Osteoblast (primary cell): ENCODE results near the gene FAM83G. TPM values are rescaled to one million over a fixed set of nuclear protein-coding genes. Genes with fewer than 3 reads are reported as not detected.

ENCODE experiments used
- DNase-seq: peaks from one replicate; pipeline ENCODE4 v3.0.0; 2011; ENCODE audit warnings: low spot score, mixed read lengths; ENCODE audit not compliant: insufficient read length; ENCODE audit errors: missing footprints
- H2AFZ ChIP-seq: 2 replicates; pipeline ENCODE4 v1.6.0; 2011; ENCODE audit warnings: mild to moderate bottlenecking, low read length
- H3K27ac ChIP-seq: 2 replicates; pipeline ENCODE4 v1.5.1; 2011; ENCODE audit warnings: mild to moderate bottlenecking, low read depth, low read length, moderate library complexity
- H3K27me3 ChIP-seq: 2 replicates; pipeline ENCODE4 v1.6.0; 2012; ENCODE audit warnings: mild to moderate bottlenecking, control low read depth, inconsistent platforms, low read length, moderate library complexity; ENCODE audit not compliant: insufficient read depth
- H3K36me3 ChIP-seq: 2 replicates; pipeline ENCODE4 v1.5.1; 2011; ENCODE audit warnings: mild to moderate bottlenecking, low read length, control low read depth, moderate library complexity; ENCODE audit not compliant: insufficient read depth
- H3K4me1 ChIP-seq: 2 replicates; pipeline ENCODE4 v1.5.1; 2011; ENCODE audit warnings: mild to moderate bottlenecking, low read length, control low read depth, moderate library complexity; ENCODE audit not compliant: insufficient read depth
- H3K4me2 ChIP-seq: 2 replicates; pipeline ENCODE4 v1.6.0; 2011; ENCODE audit warnings: mild to moderate bottlenecking, low read length; ENCODE audit not compliant: insufficient read depth
- H3K4me3 ChIP-seq: fragments of 200-600 bp; sonication (generic); 3 replicates; pipeline ENCODE4 v1.5.1; 2012; ENCODE audit warnings: mild to moderate bottlenecking, low read length, inconsistent platforms; ENCODE audit not compliant: insufficient read depth
- H3K79me2 ChIP-seq: 2 replicates; pipeline ENCODE4 v1.6.0; 2012; ENCODE audit warnings: mild to moderate bottlenecking, low read length, control low read depth, inconsistent platforms; ENCODE audit not compliant: insufficient read depth
- H3K9me3 ChIP-seq: 2 replicates; pipeline ENCODE4 v1.5.1; 2011; ENCODE audit warnings: low read depth, low read length, control low read depth
- H4K20me1 ChIP-seq: 2 replicates; pipeline ENCODE4 v1.6.0; 2012; ENCODE audit warnings: mild to moderate bottlenecking, low read length, control low read depth; ENCODE audit not compliant: insufficient read depth
- total RNA-seq: library from RNA; depleted of rRNA; stranded (reverse); fragments of >200 nt; gene quantifications from 2 replicates; pipeline ENCODE4 v1.2.3, GENCODE V29; 2012
- TF ChIP-seq, protein P1 (sequence below): IDR thresholded peaks from 2 replicates; pipeline ENCODE4 v1.5.1; 2011; ENCODE audit warnings: mild to moderate bottlenecking, low read depth, low read length, moderate library complexity; ENCODE audit errors: extremely low read depth

The FAM83G gene
- total RNA-seq, 1 donor = 11.6 TPM

DNA sequence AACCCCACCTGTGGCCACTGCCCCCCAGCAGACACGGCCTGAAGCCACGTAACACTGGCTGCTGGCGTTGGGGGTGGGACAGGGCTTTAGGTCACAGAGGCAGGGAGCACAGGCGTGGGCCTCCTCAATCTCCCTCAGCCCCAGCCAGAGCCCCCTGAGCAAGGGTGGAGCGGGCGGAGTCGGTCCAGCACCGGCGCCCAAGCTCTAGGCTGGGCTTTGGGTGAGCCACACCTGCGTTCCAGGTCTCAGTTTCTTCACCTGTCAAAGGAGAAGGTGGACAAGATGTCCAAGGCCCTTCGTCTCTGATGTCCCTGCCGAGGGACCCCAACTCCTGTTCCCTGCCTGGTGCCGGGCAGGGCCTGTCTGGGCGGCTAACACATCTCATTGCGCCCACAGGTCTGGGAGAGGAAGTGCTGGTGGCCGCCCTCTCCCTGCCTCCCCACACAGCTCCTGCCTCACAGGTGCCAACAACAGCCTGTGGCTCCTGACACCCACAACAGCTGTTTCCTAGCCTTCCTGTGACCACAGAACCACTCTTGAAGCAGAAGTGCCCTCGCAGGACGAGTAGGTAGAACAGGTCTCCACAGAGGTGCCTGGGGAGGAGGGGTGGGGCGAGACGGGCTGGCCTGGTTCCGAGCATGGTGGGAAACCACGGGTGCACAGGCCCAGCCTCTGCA, 12.0 kb downstream of the FAM83G start:
- Histone ChIP-seq H4K20me1 (peaks cover 39% of the 10 kb centered on the region), H3K36me3 (peaks cover 24% of the 10 kb centered on the region), H3K27ac (no peak overlapping the region), H3K4me2 (no peak overlapping the region), H2AFZ (no peak overlapping the region), H3K79me2 (peaks cover 86% of the 10 kb centered on the region), H3K27me3 (no peaks in the 10 kb centered on the region), H3K9me3 (no peaks in the 10 kb centered on the region), H3K4me1 (no peaks in the 10 kb centered on the region), H3K4me3 (no peak overlapping the region)
- TF ChIP-seq, protein P1, sequence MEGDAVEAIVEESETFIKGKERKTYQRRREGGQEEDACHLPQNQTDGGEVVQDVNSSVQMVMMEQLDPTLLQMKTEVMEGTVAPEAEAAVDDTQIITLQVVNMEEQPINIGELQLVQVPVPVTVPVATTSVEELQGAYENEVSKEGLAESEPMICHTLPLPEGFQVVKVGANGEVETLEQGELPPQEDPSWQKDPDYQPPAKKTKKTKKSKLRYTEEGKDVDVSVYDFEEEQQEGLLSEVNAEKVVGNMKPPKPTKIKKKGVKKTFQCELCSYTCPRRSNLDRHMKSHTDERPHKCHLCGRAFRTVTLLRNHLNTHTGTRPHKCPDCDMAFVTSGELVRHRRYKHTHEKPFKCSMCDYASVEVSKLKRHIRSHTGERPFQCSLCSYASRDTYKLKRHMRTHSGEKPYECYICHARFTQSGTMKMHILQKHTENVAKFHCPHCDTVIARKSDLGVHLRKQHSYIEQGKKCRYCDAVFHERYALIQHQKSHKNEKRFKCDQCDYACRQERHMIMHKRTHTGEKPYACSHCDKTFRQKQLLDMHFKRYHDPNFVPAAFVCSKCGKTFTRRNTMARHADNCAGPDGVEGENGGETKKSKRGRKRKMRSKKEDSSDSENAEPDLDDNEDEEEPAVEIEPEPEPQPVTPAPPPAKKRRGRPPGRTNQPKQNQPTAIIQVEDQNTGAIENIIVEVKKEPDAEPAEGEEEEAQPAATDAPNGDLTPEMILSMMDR = no peak
- DNase-seq = no peak

DNA sequence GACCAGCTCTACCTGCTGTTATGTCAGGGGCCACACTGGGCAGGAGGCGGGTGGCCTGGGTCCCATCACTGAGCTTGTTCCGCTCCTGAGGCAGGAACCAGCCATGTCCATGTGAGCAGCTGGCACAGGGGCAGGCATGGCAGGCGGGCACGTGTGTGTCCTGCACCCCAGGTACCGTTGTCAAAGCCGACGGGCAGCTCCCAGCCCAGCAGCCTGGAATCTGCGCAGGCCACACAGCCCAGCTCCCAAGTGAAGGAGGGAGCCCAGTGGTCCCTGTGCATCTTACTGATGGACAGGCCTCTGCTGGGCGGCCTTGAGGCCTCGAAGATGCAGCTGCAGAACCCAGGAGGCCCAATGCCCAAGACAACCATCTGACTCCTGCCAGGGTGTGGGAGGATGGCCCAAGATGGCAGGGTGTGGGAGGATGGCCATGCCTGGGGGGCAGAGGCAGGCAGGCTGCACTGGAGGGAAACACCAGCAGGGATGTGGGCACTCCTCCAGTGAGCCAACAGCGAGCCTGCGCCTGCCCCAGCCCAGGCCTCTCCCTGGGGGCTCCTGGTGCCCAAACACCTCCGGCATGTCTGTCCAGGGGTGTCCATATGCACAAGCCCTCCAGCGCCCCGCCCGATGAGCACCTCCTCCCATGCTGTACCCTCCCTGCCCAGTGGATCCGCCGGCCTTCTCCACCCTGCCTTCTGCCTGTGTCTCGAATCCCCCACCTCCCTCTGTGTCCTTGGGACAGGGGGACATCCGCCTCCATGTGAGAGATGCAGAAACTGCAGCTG, 12.8 kb downstream of the FAM83G start:
- DNase-seq = no peak
- Histone ChIP-seq H3K4me3 (no peak overlapping the region), H3K4me2 (no peak overlapping the region), H3K9me3 (no peaks in the 10 kb centered on the region), H3K79me2 (peaks cover 77% of the 10 kb centered on the region), H3K27ac (no peak overlapping the region), H3K36me3 (peaks cover 22% of the 10 kb centered on the region), H2AFZ (no peak overlapping the region), H4K20me1 (peaks cover 32% of the 10 kb centered on the region), H3K4me1 (no peaks in the 10 kb centered on the region), H3K27me3 (no peaks in the 10 kb centered on the region)
- TF ChIP-seq, protein P1 = no peak

DNA sequence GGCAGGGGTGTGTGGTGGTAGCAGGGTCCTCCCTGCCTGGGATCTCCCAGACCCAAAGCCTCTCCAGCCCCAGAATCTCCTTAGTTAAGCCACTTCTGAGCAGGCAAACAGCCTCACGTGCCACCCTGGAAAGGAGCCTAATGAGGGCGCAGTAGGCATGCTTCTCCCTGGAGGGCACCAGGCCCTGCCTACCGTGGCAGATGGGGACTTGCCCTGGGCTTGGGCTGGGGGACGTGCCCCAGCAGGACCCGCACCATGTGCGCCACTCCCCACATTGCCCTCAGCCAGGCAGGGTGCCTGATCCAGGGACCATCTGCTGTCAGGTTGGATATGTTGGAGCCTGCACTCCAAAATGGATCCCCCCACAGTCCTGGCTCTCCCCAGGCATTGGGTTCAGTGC, 14.2 kb downstream of the FAM83G start:
- no peaks in the 10 kb centered on the region for H3K4me1 ChIP-seq
- H3K9me3 ChIP-seq = no peaks in the 10 kb centered on the region
- H3K4me2 ChIP-seq = no peak overlapping the region
- no peaks in the 10 kb centered on the region for H3K27me3 ChIP-seq
- no peak overlapping the region for H2AFZ ChIP-seq
- H4K20me1 ChIP-seq = peaks cover 30% of the 10 kb centered on the region
- DNase-seq = no peak
- H3K36me3 ChIP-seq = peaks cover 15% of the 10 kb centered on the region
- TF ChIP-seq, protein P1 = no peak
- no peak overlapping the region for H3K27ac ChIP-seq
- H3K4me3 ChIP-seq = no peak overlapping the region
- H3K79me2 ChIP-seq = peaks cover 65% of the 10 kb centered on the region

DNA sequence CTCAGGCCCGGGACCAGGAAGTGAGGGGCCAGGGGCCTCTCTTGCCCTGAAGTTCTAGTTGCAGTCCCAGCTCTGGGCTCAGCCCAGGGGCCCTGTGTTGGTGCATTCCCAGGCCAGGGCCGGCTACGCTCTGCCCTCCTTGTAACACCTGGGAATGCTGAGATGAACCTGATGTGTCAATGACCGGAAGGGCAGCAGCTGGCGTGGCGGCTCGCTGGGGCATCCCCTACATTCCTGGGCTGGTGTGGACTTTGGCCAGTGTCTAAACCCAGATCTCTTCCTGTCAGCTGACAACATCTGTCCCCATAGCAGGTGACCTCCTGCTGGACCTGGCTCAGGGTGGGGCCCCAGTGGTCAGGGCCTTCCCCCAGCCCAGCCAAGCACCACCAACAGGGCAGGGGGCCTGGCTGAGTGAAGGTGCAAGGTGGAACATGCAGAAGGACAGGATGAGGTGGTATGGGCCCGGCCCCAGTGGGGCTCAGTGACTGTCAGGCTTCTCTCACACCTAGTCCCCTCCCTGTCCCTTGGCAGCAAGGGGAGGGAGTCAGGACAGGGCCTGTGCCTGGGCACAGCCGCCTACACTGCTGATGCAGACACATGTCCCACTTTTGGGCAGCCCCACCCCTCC, 15.9 kb downstream of the FAM83G start:
- Histone ChIP-seq H3K4me2 (no peak overlapping the region), H3K9me3 (no peaks in the 10 kb centered on the region), H3K27ac (no peak overlapping the region), H3K36me3 (peaks cover 18% of the 10 kb centered on the region), H3K4me1 (no peaks in the 10 kb centered on the region), H2AFZ (no peak overlapping the region), H3K27me3 (no peaks in the 10 kb centered on the region), H3K4me3 (no peak overlapping the region), H3K79me2 (peaks cover 48% of the 10 kb centered on the region), H4K20me1 (peaks cover 27% of the 10 kb centered on the region)
- TF ChIP-seq, protein P1 = no peak
- no peak for DNase-seq
